Measurements from ENCODE around the gene VAMP3.

VAMP3 gene

DNA sequence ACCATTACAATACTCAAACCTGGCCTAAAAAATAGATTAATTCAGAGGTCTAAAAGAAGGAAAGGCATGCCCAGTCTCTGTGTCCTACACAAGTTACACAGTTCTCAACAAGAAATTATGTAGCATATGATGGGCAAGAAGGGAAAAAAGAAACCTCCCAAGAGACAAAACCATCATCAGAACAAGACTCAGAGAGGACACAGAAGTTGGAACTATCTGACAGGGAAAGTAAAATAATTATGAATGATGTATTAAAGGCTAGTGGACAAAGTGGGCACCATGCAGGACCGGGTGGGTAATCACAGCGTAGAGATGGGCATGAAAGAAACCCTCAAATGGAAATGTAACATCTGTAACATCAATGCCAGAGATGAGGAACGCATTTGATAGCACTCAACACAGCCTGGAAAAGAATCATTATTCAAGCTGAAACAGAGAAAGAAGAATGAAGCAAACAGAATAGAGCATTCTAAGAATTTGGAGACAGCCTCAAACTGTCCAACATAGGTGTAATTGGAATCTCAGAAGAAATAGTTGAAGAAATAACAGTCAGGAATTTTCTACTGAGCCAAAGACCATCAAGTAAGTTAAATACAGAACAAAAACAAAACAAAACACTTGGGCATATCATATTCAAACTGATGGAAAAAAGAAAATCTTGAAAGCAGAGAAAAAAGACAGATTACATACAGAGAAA is 42.7 kb downstream of the VAMP3 start:
- no peak for DNase-seq (ENCODE audit: low spot score)

- no peak for DNase-seq (ENCODE audit: low spot score)
Observed at GRCh38 chr1:7821282-7821681, 50.2 kb downstream of the VAMP3 start.

- DNase-seq (ENCODE audit: low spot score), result no peak
Observed at GRCh38 chr1:7824701-7825100, 53.6 kb downstream of the VAMP3 start.

GRCh38 chr1:7826363-7826762 is 55.3 kb downstream of the VAMP3 start:
- no peak for DNase-seq (ENCODE audit: low spot score)

DNA sequence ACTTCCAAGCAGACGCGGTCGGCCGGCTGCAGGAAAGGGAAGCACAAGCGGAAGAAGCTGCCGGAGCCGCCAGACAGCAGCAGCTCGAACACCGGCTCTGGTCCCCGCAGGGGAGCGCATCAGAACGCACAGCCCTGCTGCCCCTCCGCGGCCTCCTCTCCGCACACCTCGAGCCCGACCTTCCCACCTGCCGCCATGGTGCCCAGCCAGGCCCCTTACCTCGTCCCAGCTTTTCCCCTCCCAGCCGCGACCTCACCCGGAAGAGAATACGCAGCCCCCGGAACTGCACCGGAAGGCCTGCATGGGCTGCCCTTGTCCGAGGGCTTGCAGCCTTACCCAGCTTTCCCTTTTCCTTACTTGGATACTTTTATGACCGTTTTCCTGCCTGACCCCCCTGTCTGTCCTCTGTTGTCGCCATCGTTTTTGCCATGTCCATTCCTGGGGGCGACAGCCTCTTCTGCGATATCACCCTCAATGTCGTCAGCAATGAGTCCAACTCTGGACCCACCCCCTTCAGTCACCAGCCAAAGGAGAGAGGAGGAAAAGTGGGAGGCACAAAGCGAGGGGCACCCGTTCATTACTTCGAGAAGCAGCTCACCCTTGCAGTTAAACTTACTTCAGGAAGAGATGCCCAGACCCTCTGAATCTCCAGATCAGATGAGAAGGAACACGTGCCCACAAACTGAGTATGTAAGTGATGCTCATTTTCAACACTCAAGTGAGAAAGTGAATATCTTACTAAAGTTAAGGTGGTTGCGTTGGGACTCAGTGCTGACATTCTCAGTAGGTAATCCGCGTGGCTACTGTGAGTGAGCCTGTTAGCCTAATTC is 56.2 kb downstream of the VAMP3 start:
- no peak for DNase-seq (ENCODE audit: low spot score)

All from D341Med (cell line).